ENCODE measurements around the gene HSPA9.
A peak's percentile ranks its signal among the peaks of the same experiment; 100 is the strongest.

HSPA9 gene

DNA sequence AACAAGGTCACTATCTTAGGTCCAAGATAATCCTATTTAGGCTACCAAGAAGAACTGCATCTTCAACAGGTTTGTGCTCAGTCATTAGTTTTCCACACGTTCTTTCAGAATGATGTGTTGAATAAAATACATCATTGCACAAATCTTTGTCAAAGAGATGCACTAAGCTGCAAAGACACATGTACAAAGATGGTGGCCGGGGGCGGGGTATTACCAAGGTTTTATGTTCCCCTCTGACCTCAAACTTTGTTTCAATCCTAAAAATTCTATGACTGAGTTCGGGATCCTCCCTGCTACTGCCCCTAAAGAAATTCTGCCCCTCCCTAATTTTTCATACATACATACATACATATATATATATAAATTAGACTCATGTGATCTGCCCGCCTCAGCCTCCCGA is 14.2 kb downstream of the HSPA9 start:
- no peak for DNase-seq

DNA sequence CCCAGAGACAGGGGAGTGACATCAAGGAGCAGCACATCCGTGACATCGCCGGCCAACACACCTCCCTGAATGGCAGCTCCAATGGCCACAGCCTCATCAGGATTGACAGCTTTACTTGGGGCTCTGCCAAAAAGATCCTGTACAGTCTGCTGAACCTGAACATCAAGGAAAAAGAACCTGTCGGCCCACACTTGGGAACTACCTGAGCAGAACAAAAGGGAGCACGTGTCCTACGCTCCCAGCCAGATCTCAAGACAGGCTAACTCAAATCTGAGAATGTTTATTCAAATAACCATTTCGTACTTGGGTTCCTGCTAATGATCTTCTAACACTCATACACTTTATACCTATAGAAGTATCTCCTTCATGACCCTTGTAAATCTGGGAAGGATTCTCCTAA is 15.3 kb downstream of the HSPA9 start:
- no peak for DNase-seq

DNA sequence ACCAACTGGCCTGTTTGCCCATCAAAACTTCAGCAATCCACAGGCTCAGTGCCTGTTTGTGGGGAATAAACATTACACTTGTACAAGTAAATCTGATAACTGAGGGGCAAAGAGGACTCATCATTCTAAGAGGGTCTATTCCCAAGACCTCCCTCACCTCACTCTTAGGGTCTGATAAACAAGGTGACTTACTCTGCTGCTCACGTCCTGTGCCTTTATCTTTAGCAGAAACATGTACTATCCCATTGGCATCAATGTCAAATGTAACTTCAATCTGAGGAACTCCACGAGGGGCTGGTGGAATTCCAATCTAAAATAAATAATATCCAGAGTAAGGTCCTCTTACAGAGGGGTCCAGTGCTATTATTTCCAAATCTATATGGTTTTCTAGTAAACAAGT is 17.5 kb downstream of the HSPA9 start:
- DNase-seq = no peak

DNA sequence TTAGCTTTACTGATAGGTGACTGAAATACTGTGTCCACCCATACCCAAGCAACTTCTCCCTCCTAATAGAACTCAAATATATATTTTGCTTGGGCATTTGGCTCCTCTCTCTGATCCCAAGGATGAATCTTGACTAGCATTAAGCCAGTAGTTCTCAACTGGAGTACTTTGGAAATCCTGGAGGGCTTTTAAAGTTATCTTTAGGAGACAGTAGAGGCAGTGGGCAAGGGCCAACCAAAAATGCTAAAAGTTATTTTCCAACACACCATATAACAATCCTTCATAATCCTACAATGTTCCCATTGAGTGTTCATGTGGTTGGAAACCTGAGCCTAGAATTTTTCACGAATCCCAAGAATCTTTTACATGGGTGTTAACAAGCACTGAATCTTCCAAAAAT is 21.1 kb downstream of the HSPA9 start:
- DNase-seq = no peak

DNA sequence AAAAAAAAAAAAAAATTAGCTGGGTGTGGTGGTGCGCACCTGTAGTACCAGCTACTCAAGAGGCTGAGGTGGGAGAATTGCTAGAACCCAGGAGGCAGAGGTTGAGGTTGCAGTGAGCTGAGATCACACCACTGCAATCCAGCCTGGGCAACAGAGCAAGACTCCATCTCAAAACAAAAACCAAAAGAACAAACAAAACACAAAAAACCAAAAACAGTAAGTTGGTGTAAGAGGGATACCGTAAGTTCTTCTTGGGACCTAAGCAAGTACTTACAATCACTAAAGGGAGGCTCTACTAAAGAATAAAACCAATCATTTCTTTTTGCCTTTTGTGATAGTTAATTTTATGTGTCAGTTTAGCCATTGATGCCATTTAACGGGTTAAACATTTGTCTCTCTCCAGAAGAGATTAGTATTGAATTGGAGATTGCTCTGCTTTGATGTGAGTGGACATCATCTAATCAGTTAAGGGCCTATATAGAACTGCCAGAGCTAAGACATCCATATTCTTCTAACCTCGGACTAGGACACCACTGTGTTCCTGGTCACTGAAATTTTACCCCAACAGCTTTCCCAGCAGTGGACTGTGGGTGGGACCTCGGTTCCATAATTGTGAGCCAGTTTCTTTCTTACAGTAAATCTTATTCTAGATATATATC is 21.6 kb downstream of the HSPA9 start:
- DNase-seq = no peak

DNA sequence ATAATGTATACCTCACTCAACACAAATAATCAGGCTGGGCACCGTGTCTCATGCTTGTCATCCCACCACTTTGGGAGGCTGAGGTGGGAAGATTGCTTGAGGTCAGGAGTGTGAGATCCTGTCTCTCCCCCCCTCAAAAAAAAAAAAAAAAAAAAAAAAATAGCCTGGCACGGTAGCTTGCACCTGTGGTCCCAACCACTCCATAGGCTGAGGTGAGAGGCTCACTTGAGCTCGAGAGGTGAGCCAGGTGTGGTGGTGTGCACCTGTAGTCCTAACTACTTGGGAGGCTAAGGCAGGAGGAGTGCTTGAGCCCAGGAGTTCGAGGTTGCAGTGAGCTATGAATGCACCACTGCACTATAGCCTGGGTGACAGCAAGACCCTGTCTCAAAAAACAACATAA is 22.5 kb downstream of the HSPA9 start:
- DNase-seq = no peak

DNA sequence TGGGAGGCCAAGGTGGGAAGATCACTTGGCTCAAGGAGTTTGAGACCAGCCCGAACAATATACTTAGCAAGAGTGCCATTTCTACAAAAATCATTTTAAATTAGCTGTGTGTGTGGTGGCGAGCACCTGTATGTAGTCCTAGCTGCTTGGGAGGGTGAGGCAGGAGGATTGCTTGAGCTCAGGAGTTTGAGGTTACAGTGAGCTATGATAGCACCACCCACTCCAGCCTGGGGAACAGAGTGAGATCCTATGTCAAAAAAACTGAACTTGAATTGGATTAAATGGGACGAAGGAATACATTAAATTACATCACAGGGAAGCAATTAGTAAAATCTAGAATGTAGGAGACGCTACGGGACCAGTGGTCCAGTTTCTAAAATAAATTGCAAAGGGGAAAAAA is 25.8 kb downstream of the HSPA9 start:
- no peak for DNase-seq

DNA sequence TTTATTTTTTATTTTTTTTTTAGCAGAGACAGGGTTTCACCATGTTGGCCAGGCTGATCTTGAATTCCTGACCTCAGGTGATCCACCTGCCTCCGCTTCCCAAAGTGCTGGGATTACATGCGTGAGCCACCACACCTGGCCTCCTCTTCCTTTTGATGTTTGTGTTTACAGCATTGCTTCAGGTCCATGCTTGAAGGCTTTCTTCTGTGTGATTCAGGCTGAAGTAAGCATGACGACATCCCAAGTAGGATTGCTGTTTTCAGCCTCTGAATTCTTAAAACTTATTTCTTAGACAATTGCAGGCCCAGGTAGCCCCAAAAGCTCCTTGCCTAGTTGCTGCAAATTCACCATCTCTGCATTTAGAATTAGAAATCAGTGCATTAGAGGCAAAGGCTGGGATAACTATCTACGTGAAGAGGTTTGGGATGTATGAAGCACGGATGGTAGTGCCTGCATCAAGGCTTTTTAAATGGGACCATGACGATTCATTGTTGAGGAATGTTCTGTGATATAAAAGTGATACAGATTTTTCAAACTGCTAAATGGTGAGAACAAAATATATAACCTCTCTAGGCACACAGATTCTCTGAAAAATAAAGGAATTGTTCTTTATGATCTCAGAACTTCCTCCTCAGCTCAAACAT is 29.2 kb downstream of the HSPA9 start:
- DNase-seq = no peak

DNA sequence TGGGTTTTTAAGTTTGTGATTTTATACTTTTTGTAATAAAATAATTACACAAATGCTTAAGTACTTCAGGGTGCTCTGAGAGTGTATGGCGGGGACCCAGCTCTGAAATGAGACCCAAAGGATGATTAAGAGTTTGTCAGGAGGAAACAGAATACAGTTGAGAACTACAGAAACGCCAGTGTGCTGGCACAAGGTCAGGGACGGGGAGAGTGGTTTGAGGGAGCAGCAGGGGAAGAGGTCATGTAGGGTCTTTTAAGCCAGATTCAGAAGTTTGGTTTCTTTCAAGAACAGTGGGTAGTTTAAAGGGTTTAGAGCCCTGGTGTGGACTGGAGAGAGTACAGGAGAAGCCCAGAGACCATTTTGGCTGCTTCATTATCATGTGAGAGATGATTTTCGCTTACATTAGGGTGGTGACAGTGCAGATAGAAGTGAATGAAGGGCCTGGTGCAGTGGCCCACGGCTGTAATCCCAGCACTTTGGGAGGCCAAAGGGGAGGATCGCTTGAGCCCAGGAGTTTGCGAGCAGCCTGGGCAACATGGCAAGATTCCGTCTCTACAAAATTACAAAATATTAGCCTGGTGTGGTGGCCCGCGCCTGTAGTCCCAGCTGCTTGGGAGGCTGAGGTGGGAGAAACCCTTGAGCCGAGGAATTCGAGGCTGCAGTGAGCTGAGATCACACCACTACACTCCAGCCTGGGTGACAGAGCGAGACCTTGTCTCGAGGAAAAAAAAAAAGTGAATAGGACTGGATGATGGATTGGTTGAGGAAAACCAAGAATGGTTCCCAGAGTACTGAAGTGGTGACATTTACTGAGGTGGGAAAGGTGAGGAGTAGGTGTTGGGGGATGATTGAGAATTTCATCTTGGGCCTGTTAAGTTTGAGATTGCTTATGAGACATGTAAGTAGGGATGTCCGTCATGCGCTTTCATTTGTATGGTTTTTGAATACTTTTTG is 30.7 kb downstream of the HSPA9 start:
- no peak for DNase-seq

DNA sequence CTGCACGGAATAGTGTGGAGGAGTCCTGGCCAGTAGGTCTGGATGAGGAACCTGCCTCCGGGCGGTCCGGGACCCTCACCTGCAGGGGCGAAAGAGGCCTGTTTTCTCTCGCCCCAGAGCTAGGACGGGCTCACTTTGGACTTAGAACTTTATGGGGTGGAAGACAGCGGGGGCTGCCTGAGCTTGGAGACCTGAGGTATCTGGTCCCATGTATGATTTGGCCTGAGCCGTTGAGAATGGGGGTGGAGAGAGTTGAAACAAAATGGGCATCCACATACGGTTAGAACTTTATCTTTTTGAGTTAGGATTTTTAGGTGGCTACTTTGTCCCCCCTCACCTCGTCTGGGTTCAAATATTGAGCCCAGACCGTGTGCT is 31.5 kb downstream of the HSPA9 start:
- no peak for DNase-seq

DNA sequence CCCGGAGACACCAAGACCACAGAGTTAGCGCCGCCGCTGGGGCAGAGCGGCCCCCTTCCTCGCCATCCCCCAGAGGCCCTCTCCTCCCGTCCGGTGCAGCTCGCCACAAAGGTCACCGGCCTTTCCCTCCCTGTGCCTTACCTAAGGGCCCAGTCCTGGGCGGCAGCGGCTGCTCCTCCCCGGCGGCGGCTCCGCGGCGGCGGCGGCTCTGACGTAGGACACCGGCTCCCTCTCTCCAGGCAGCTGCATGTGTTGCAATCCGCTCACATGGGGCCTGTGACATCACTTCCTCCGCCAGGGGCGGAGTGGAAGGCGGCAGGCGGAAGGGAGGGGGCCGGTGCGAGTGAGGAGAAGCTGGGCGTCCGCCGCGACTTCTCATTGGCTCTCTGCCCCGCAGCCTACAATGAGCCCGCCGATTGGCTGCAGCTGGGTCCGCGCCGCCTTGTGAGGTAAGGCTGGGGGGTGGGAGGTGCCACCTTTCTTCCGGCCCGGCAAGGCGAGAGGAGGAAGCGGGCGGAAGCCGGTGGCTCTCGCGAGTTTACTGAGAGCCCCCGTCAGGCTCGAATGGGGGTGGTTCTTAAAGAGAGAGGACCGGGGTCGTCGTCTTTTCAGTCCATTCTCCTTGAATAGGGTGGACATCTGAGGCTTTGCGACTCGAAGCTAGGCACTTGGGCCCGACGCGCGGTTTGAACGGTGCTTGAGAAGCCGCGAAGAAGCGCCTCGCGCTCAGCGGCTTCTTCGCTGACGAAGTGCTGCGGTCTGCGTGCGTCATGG is 32.1 kb downstream of the HSPA9 start, which contains the start of gene ETF1:
Gene ETF1 (minus strand): TSS at position 281 of the 774 bp plus-strand sequence. CDS start 318 bp downstream, outside the sequence.
- peak; percentile 99 to 100 for DNase-seq

DNA sequence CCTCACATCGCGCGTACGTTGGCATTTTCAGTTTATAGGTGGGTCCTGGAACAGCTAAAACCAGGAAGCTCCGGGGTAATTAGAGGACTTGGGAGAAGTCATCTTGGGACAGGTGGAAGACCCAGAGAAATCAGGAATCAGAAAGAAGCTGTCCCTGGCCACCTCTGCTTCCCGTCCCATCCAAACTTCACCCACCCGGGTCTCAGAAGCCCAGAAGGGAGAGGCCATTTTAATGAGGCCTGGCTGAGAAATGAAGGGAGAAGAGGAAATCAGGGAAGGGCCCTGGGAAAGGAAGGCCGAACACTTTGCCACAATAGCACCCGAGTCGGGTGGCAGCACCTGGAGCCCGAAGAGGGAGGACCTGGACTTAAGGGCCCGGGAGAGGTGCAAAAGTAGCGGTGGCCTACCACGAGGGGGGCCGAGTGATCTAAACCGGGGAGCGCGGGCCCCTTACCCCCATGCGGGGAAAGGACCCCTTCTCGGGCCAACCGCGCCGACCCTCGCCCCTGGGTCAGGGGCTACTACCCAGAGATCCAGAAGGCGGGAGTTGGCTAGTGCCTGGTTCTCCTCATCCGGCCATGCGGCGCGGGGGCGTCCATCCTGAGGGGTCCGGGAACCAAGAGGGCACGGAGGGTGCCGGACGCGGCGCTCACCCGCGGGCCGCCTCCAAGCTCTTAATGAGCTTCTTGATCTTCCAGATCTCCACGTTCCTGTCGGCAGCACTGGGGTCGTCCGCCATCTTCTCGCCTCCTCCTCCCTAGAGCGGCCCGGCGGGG is 32.8 kb downstream of the HSPA9 start:
- DNase-seq = no peak

DNA sequence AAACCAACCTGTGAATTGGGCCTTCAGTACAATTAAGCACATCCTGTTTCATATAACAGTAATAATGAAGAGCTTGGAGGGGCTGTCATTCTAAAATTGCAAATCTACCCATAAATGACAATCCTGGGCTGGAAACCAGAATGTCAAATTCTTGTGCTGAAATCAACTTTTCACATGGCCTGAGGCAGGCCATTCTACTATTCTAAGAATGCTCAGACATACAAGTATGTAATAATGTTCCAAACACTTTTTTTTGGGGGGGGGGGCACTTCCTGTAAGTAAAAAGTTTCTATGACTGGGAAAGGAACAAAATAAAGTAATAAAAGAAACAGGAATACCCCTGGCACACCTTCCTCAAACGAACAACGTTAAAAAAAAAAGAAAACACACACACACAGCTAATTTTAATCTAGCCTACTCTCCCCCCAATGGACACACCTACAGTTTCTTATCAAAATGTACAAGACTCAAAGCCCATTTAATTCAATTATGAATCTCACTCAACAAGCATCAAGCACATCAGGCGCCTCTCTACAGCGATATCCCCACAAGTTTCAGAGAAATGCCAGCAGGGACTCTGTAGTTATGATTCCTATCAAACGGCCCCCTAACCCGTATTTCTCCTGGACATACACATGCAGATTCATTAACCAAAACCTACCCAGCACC is 33.6 kb downstream of the HSPA9 start:
- no peak for DNase-seq

DNA sequence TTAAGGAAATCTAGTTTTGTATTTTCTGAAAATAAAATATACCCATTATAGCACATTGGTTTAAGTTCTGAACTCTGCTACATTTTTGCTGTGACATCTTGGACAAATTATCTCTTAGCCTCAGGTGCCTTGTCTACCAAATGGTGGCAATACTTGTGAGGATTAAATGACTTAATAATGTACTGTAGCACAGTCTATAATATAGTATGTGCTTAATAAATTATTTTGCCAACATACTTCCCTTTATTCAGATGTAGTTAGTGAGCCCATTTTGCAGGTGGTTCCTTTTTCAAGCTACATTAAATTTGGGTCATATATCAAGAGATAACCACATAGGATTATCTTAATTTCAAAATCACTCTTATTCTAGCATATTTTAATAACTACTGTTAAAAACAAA is 35.4 kb downstream of the HSPA9 start:
- no peak for DNase-seq

DNA sequence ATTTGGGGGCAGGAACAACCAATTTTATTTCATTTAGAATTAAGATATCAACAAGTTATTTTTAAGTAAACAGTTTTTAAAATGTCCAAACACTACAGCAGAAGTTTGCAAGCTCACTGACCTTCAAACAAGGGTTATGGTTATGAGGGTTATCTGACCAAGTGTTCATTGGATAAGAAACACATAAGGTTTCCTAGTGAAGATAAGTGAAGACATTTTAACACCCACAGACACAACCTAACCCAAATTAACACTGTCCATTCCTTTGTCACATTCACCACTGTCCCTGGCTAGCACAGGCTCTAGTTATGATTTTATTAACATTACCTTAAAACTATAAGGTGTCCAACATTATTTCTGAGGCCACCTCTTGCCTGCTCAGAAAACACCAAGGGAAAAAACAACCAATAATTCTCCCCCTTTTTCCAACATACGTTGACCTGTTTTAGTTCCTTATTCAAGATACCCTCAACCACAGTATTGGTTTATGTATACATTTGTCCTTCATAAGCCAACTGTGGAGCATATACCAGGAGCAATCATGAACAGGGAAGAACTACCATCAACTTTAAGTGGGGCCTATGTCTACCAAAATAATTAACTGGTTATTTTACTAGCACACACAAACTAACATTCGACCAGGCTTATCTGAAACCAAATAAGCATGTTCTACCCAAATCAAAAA is 36.1 kb downstream of the HSPA9 start:
- no peak for DNase-seq

DNA sequence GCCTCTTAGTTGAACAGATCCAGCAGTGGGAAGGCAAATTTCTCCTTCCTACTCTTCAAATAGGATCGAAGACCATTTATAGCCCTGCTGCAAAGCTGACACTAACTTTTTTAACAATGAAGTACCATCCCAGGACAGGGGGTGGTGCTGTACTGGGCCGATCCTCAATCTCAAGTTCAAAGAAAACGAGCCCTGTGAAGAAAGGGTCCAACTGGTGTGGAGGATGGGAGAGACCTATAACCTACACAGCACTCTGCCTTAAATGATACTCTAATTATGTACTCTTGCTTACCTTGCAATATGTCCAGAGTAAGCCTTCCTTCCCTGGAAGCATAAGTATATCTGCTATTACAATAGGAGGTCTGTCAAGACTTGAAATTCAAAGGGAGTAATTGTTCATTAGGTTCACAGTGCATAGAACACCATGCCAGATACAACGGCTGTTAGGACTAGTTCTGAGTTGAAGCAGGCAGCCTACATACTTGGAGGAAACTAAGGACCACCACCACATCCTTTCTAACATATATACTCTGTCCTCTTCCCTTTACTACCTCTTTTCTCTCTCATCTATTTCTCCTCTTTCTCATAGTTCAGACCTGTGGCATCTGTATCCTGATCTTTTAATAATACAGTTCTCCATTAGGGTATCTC is 38.4 kb downstream of the HSPA9 start:
- DNase-seq = no peak

DNA sequence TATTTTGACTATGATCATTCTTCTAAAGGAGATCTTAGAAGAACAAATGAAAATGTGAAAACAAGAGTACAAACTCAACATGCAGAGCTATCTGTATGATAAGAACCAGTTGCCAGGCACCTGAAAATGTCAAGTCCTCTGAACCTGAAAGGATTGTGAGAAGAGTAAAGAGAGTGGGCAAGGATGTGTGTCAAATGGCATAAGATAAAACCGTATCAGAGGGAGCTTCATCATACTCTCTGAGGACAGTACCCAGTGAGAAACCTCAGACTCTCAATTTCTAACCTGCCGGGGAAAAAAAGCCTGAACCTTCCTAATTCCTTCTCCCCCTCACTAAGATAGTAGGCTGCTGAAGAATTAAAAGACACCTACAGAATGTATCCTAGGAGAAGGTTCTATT is 39.0 kb downstream of the HSPA9 start:
- DNase-seq = no peak

DNA sequence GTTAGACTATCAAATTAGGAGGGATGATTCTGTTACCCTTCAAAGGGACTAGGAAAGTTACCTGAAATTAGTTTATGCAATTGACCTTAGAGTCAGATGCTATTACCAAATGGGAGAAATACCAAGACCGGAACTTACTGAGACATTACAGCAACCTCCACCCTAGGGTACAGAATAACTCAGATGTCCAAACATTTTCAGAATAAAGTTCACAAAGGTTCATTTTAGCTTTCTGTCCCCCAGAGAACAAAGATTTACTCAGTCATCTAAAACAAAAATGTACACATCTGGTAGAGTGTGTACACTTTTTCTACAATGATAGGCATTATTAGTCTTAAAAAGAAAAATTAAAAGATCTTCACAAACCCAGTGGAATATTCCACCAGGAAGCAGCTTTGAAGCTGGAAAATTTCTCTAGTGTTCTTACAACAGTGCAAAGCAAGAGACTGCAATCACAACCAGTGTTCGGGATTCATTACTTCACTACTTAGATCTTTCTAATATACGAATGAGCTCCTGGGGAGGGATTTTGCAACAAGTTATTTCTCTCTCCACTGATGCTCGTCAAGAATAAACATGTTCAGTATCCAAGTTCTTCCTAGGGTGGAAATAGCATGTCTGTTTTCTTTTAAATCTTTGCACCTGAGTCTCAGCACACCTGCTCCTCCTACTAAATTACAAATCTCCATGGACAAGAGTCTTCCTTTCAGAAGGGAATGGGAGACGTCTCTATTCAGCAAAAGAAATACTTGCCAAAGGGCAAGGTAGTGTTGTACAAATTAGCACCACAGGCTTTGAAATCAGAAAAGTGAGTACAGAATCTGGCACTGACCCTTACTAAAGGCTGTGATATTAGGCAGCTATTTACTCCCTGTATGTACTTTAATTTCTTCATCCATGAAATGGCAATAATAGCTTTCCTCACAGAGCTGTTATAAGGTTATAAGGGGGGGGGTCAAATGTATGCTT is 40.9 kb downstream of the HSPA9 start:
- no peak for DNase-seq

DNA sequence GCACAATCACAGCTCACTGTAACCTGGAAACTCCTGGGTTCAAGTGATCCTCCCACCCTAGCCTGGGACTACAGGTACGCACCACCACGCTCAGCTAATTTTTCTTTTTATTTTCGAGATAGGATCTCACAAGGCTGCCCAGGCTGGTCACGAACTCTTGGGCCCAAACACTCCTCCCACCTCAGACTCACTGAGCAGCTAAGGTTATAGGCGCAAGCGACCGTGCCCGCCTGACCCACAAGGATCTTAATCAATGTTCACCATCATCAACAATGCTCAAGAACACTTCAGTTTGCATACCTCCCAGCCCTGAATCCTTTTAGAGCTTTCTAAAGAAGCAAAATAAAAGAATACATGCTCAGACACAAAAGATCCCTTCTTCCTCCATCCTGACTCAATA is 45.4 kb downstream of the HSPA9 start:
- no peak for DNase-seq

Measured in hippocampal formation (tissue), 2 donors.